HL-60 (cell line): ENCODE measurements around the gene FPGT.

Experiments used
- CTCF ChIP-seq: IDR thresholded peaks from one replicate; pipeline ENCODE4 v1.5.1; 2011; ENCODE audit warnings: low read length, control low read depth, inconsistent platforms; ENCODE audit not compliant: insufficient read depth
- POLR2AphosphoS5 ChIP-seq: IDR thresholded peaks from 2 replicates; pipeline ENCODE4 v1.6.1; 2012; ENCODE audit warnings: low read depth

GRCh38 chr1:74237035-74237434, 39.0 kb downstream of the FPGT start:
- TF ChIP-seq CTCF: no peak
- TF ChIP-seq POLR2AphosphoS5: no peak
